Measurements from ENCODE around the gene NONO.
"Not testable (repeated sequence)": the region's sequence is repeated elsewhere in the genome, so short reads cannot be mapped to it uniquely, and the experiment has no call there.

The NONO gene, protein sequence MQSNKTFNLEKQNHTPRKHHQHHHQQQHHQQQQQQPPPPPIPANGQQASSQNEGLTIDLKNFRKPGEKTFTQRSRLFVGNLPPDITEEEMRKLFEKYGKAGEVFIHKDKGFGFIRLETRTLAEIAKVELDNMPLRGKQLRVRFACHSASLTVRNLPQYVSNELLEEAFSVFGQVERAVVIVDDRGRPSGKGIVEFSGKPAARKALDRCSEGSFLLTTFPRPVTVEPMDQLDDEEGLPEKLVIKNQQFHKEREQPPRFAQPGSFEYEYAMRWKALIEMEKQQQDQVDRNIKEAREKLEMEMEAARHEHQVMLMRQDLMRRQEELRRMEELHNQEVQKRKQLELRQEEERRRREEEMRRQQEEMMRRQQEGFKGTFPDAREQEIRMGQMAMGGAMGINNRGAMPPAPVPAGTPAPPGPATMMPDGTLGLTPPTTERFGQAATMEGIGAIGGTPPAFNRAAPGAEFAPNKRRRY

DNA sequence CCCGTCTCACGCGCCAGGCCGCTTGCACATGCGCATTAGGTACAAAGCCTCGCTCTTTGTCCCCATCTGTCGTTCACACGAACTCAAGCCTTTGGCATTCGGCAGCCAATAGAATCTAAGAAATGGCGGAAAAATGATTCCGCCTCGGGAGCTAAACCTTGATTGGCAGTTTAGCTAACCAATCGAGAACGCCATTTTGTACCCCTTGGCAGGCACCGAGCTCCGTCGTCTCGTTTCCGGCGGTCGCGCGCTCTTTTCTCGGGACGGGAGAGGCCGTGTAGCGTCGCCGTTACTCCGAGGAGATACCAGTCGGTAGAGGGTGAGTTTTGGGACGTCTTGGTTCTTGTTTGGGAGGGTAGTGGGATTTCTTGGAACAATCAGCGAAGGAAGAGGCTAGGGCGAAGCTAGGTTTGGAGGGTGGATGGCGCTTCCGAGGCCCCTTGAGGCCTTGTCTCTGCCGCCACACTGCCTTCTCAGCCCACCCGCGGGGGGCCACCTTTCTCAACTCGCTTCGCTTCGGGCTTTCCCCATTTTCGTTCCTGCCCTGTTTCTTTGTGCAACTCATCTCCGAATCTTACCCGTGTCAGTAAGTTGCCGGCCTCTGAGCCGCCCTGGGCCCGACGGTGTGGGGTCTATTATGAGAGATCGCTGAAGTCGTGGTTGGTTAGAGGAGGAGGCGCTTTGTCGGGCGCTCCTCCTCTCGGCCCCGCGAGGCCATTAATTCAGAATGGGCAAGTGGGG lies at the start of gene NONO:
NONO (plus strand) TSS at position 233 of the 741 bp plus-strand sequence. CDS start 7,003 bp downstream, outside the sequence.
- peak; percentile 91 for FAIRE-seq

DNA sequence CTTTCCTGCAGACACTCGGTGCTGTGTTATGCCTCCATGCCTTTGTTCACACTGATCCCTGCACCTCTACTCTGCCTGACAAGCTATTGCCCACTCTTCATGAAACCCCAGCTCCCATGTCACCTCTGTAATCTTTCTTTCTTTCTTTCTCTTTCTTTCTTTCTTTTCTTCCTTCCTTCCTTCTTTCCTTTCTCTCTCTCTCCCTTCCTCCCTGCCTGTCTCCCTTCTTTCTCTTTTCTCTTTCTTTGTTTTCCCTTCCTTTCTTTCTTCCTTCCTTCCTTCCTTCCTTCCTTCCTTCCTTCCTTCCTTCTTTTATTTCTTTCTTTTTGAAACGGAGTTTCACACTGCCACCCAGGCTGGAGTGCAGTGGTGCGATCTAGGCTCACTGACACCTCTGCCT lies 48.0 kb upstream of the NONO start:
- FAIRE-seq, result no peak

- FAIRE-seq, result no peak
Measured at GRCh38 chrX:71236836-71237235, 46.6 kb upstream of the NONO start.

- no peak for FAIRE-seq
Measured at GRCh38 chrX:71239781-71240180, 43.7 kb upstream of the NONO start.

DNA sequence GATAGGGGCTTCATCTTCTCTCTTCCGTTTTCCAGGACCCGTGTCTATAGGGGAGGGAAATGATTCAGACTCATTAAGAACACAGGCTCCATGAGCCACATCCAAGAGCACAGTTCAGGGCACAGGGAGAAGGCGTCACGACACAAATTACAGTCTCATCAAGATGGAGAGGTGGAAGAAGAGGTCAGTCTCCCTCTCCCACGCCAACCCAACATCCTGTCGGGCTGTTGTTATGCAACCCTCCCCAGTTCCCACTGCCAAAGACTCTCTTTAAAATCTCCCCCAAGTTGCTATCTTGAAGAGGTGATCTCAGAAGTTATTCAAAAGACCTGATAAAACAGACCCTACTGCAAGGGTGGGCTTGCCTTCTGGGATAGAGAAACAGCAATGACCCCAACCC lies 42.1 kb upstream of the NONO start:
- FAIRE-seq, result no peak

DNA sequence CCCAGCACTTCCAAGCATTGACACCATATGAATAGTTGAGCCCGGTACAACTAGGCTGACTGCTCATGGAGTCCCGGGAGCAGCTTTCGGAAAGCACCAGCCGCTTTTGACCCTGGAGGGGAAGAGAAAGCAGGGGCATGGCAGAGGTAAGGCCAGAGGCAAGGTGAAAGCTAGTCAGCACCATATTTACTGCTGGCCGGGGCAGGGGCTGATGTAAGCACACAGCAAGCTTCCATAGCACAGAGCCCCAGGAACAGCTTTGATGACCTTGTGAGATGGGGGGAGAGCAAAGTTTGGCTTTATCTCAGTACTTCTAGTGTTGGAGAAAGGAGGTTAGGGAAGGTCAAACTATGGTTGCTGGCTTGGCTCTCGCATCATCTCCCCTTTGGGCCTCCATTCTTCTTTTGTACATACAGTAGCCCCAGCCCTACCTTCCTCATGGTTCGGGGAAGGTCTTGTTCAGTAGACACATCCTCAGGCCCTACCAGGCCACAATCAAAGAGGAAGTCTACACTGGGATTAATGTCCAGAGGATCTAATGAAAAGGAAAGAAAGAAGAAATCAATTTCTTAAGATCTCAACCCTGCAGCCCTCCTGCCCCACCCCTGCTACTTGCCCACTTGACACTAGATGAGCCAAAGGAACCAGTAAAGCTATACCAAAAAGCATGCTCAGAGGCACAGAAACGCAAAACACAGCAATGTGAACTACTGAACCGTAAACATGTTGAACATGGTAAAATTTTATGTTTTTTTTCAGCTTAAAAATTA lies 38.9 kb upstream of the NONO start:
- FAIRE-seq, result no peak

GRCh38 chrX:71245159-71245558 lies 38.3 kb upstream of the NONO start:
- FAIRE-seq, result no peak

DNA sequence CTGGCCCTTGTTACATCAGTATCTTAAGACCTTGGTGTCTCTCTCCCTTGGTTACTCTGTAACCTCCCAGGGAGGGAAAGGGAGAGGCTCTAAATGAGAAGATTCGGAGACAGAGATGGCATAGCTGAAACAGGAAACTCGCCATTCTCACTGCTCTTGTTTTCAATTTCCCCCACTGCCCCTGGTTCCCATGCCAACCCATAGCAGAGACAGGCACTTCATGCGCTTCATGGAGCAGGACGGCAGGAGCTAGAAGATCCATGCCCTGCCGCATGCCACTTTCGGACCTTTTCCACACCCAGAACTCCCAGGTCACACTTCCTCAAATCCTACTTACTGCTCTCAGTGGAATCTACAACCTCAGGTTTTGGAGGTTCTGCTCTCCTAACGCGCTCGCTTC lies 32.6 kb upstream of the NONO start:
- FAIRE-seq, result no peak

DNA sequence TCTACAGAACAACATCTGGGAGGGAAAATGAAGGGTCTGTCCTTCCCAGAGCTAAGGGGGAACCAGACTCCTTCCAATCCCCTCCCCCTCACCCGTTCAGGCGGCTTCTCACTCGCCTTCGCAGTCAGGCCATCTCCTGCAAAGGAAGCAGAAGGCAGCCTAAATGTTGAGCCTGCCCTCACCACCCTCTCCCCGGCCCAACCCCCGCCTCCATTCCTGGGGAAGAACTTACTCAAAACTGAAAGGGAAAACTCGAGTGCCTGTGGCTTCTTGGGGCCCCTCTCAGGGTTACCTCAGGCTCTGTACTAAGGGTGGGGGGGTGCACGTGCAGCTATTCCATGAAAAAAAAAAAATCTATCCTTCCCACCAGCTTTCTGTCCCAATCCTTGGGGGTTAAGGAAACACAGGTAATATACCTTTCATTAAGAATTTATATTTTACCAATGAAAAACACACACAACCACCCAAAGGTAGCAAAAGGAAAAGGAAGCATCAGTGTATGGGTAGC lies 31.9 kb upstream of the NONO start:
- no peak for FAIRE-seq

GRCh38 chrX:71252221-71252620 lies 31.2 kb upstream of the NONO start:
- no peak for FAIRE-seq

GRCh38 chrX:71253253-71254091 lies 30.0 kb upstream of the NONO start:
- no peak for FAIRE-seq

DNA sequence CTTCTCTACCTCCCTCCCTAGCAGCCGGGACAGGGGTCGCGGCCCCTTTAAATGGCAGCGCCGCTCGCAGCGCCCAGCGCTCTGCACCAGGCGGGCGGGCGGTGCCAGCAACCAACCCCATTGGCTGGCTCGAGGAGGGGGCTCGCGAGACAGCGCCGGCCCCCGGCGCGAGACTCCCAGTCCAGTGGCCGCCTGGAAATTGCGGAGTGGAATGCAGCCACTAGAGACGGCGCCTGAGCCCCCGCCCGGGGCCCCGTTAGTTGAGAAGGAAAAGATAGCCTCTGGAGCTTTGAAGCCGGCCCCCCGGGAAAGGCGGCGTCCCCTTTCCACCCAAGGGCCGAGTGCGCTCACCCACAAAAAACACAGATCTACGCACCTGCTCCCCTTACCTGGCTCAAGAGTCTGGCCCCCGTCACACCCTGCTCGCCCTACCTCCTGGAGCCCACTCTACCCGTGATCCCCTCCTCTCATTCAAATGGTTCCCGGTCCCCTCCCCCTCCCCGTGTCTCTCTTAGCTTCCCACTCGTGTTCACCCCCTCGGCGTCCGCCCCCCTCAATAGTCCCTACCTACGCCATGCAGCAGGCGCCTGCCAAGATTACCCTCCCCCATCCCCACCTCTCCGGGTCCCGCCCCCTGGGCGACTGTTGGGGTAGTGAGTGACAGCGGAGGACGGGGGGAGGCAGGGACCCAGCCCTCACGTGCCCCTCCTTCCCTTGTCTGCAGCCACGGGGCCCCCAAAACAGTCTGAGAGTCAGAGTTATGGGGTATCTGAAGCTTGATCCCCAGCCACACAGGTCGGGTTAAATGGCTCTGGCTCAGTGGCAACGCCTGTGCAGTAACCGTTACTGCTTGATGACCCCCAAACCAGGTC lies 29.1 kb upstream of the NONO start, which contains the start of gene ZMYM3:
ZMYM3 (minus strand) TSS at position 49 of the 872 bp plus-strand sequence. CDS start 885 bp downstream, outside the sequence.
- no peak for FAIRE-seq

DNA sequence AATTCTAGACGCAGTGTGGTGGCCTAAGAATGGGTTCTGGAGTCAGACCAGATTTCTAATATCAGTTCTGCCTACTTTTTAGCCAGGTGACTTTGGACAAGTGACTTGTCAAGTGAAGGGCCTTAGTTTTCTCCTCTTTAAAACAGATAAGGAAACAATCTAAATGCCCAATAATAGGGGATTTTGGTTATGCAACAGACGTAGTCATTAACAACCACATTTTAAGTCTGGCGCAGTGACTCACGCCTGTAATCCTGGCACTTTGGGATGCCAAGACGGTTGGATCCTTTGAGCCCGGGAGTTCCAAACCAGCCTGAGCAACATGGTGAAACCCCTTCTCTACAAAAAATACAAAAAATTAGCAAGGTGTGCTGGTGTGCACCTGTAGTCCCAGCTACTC lies 27.4 kb upstream of the NONO start:
- no peak for FAIRE-seq

DNA sequence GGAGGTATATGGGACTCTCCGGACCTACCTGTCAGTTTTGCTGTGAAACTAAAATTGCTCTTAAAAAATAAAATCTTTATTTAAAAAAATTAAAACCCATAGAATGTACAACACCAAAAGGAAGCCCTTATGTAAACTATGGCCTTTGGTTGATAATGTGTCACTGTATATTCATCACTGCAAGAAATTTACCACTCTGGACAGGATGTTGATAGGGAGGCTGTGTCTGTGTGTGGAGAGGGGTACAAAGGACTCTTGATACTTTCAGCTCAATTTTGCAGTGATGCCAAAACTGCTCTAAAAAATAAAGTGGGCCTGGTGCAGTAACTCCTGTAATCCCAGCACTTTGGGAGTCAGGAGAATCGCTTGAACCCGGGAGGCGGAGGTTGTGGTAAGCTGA lies 26.6 kb upstream of the NONO start:
- FAIRE-seq, result no peak

DNA sequence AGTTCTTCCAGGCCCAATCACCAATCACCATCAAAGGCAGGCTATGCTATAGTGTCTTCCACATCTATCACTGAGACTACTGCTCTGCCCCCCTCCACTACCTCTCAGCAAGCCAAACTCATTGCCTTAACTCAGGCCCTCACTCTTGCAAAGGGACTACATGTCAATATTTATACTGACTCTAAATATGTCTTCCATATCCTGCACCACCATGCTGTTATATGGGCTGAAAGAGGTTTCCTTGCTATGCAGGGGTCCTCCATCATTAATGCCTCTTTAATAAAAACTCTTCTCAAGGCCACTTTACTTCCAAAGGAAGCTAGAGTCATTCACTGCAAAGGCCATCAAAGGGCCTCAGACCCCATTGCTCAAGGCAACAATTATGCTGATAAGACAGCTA lies 14.8 kb upstream of the NONO start:
- FAIRE-seq, result not testable (repeated sequence)

- FAIRE-seq, result no peak
Measured at GRCh38 chrX:71269801-71270395, 13.5 kb upstream of the NONO start.

DNA sequence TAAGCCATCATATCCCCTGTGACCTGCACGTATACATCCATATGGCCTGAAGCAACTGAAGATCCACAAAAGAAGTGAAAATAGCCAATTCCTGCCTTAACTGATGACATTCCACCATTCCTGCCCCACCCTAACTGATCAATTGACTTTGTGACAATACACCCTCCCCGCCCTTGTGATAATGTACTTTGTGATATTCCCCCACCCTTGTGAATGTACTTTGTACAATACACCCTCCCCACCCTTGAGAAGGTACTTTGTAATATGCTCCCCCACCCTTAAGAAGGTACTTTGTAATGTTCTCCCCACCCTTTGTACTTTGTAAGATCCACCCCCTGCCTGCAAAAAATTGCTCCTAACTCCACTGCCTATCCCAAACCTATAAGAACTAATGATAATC lies 11.1 kb upstream of the NONO start:
- FAIRE-seq, result not testable (repeated sequence)

DNA sequence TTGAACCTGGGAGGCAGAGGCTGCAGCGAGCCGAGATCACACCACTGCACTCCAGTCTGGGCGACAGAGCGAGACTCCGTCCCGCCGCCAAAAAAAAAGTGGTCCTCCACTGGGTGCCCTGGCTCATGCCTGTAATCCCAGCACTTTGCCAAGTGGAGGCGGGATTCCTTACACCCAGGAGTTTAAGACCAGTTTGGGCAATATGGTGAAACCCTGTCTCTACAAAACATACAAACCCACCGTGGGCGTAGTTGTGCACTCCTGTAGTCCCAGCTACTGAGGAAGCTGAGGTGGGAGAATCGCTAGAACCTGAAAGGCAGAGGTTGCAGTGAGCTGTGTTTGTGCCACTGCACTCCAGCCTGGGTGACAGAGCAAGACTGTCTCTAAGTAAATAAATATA lies 2.1 kb upstream of the NONO start:
- not testable (repeated sequence) for FAIRE-seq

GRCh38 chrX:71282514-71283402 lies 677 bp upstream of the NONO start:
- no peak for FAIRE-seq
